Mucosa of descending colon (tissue), 3 donors: ENCODE measurements around the gene GREM2. TPM values are rescaled to one million over a fixed set of nuclear protein-coding genes. Genes with fewer than 3 reads are reported as not detected.

Source experiments
- ATAC-seq: fragments of 200-7000 bp; cut with Tn5 transposase; one replicate; pipeline ENCODE4 v1.9.1; 2020; ENCODE audit warnings: mild to moderate bottlenecking, moderate library complexity
- DNase-seq, 3 donors: peaks; one replicate each; pipeline ENCODE4 v3.0.0-alpha.2; 2020
- H3K36me3 ChIP-seq: fragments of 200-600 bp; one replicate; pipeline ENCODE4 v1.8.0; 2021; ENCODE audit warnings: low read depth, mild to moderate bottlenecking
- H3K4me1 ChIP-seq: fragments of 200-600 bp; one replicate; pipeline ENCODE4 v1.8.0; 2021; ENCODE audit warnings: low read depth, mild to moderate bottlenecking
- H3K4me3 ChIP-seq: fragments of 200-600 bp; one replicate; pipeline ENCODE4 v1.8.0; 2021; ENCODE audit warnings: mild to moderate bottlenecking
- H3K9me3 ChIP-seq: fragments of 200-600 bp; one replicate; pipeline ENCODE4 v1.8.0; 2021; ENCODE audit warnings: mild to moderate bottlenecking
- CTCF ChIP-seq: fragments of 200-600 bp; IDR thresholded peaks from one replicate; pipeline ENCODE4 v1.8.0; 2022; ENCODE audit warnings: antibody characterized with exemption, mild to moderate bottlenecking
- intact Hi-C, 2 donors: fragments of 100-400 bp; cut with DNase I in 1 of 2; cut with micrococcal nuclease in 1 of 2; formaldehyde crosslinking; loops; one replicate each; pipeline versions ENCODE4 v1.11.0 to v1.11.1; 2022; cut with DNase I, micrococcal nuclease
- total RNA-seq, 3 donors: library from RNA; stranded (reverse); fragmentation: NEBNext Ultra II Directional in 2 of 3; extraction: Animal tissue kit (Norgen Biotek cat#: 25700) in 2 of 3; gene quantifications; one replicate each; pipeline versions ENCODE4 v1.2.1 to v1.2.4, GENCODE V29; 2021 to 2023
- donor health status: DM: no; HTN: no; CAD: no; lungs with moderate emphysema.
- donor health status: DM: no; HTN: no; CAD: no.
- donor health status: DM: no; HTN: yes; CAD: no.

Gene GREM2
- total RNA-seq, 3 donors from 2014 or later = 5.1 to 25.5 (median 6.0) TPM

DNA sequence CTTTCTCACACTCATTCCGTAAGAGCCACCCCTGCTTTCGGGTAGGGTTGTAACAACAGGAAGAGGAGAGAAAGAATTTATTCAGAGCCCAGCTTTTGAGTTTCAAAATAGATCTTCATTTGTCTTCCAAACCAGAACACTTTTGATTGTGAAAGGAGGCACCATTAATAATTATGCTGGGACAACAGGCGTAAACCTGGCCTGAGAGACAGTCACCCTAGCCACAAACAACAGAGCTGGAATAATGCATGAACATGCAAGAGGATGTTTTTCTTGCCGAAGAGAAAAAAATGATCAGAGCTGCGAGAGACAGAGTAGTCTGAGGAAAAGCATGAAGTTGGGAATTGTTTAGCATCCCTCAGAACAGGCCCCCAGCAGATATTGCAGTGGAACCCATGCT lies 18.5 kb upstream of the GREM2 start:
- intact Hi-C loops = no loop called here
- DNase-seq (no peak), ATAC-seq (no peak)
- Histone ChIP-seq H3K9me3 (no peaks in the 10 kb centered on the region), H3K4me3 (no peak overlapping the region), H3K36me3 (no peaks in the 10 kb centered on the region), H3K4me1 (no peaks in the 10 kb centered on the region)
- TF ChIP-seq CTCF = no peak

GRCh38 chr1:240621249-240621648 lies 9.3 kb upstream of the GREM2 start:
- intact Hi-C loops = no loop called here
- no peak for TF ChIP-seq CTCF
- ATAC-seq = no peak

DNA sequence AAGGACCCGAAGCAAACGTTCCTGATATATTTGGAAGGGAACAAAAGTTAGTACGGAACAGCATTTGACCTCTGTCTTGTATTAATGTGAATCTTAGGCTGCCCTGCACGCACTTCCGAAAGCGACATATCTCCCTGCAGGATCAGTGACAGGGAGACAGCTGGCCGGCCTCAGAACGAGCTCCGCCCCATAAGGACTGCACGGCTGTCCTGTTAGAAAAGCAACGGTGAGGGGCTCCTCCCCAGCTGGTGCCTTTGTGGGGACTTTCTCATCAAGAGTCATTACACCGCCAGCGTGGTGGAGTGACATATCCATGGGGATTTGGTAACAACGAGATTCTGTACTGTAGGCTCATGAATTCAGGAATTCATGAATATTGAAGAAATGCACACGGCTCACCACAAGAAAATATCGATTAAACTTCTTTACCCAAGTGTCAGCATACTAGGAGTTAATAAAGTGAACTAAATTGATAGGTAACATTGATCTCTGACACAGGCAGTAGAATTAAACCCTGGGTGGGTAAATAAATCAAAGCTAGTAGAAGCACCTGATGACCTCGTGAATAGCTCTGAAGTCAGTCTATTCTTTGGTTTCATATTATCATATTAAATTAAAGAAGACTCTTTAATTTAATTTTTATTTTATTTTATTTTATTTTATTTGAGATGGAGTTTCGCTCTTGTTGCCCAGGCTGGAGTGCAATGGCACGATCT lies 8.1 kb upstream of the GREM2 start:
- TF ChIP-seq CTCF = no peak
- no peaks in the 10 kb centered on the region for H3K36me3 ChIP-seq
- ATAC-seq = no peak
- DNase-seq = no peak
- no peaks in the 10 kb centered on the region for H3K9me3 ChIP-seq
- no peaks in the 10 kb centered on the region for H3K4me1 ChIP-seq
- intact Hi-C loops = loop anchor here in 1 of 2 donors (10.0 kb wide), 1 partner anchor 425 kb away; no protein-coding TSS in a partner anchor
- H3K4me3 ChIP-seq = no peak overlapping the region

More at GRCh38 chr1:240621249-240621648, 9.3 kb upstream of the GREM2 start:
- Histone ChIP-seq H3K4me3 (no peak overlapping the region), H3K4me1 (no peaks in the 10 kb centered on the region), H3K36me3 (no peaks in the 10 kb centered on the region), H3K9me3 (no peaks in the 10 kb centered on the region)
- DNase-seq = no peak

GRCh38 chr1:240619357-240619756 lies 7.4 kb upstream of the GREM2 start:
- no peak for TF ChIP-seq CTCF
- intact Hi-C loops = loop anchor here in 1 of 2 donors (10.0 kb wide), 1 partner anchor 425 kb away; no protein-coding TSS in a partner anchor
- H3K9me3 ChIP-seq = no peaks in the 10 kb centered on the region
- DNase-seq (no peak), ATAC-seq (no peak)
- H3K4me1 ChIP-seq = no peaks in the 10 kb centered on the region
- no peaks in the 10 kb centered on the region for H3K36me3 ChIP-seq
- H3K4me3 ChIP-seq = no peak overlapping the region

GRCh38 chr1:240618946-240619345 lies 7.0 kb upstream of the GREM2 start:
- no peaks in the 10 kb centered on the region for H3K36me3 ChIP-seq
- TF ChIP-seq CTCF = no peak
- H3K4me3 ChIP-seq = no peak overlapping the region
- H3K4me1 ChIP-seq = no peaks in the 10 kb centered on the region
- intact Hi-C loops = loop anchor here in 1 of 2 donors (10.0 kb wide), 1 partner anchor 424 kb away; no protein-coding TSS in a partner anchor
- DNase-seq (no peak), ATAC-seq (no peak)
- H3K9me3 ChIP-seq = no peaks in the 10 kb centered on the region
